ENCODE results near the gene TRPT1.

TRPT1 gene

DNA sequence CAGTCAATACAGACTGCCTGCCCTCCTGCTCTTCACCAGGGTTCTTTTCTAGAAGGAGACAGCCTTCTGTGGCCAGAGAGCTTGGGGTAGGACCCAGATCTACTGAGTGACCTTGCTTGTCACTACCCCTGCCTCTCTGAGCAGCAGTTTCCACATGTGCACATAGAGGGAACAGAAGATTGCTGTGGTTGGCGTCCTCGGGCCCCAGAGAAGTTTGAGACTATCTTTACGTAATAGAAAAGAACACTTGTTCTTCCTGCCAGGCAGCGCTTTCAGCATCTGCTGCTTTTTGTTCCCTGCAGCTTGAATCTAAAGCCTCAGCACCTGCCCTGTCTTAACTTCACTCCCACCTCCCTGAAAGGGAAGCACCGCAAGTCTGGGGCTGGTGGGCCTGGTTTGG, 13.0 kb upstream of the TRPT1 start:
- TF ChIP-seq ZNF70 (CRISPR knock-in tag; IDR thresholded peaks at IDR 0.05) (no peak), ZFP30 (CRISPR knock-in tag; IDR thresholded peaks at IDR 0.05) (no peak), GLIS3 (CRISPR knock-in tag; IDR thresholded peaks at IDR 0.05) (no peak), TOX (CRISPR knock-in tag; IDR thresholded peaks at IDR 0.05; ENCODE audit: borderline replicate concordance) (no peak), ISL1 (CRISPR knock-in tag; IDR thresholded peaks at IDR 0.05) (no peak), RARB (CRISPR knock-in tag; IDR thresholded peaks at IDR 0.05) (no peak), ARNTL (CRISPR knock-in tag; IDR thresholded peaks at IDR 0.05; ENCODE audit: borderline replicate concordance, low read depth) (no peak), TCF4 (CRISPR knock-in tag; IDR thresholded peaks at IDR 0.05; ENCODE audit: borderline replicate concordance) (no peak), SNAI2 (CRISPR knock-in tag; IDR thresholded peaks at IDR 0.05) (no peak), CSDC2 (CRISPR knock-in tag; IDR thresholded peaks at IDR 0.05) (no peak), OSR1 (CRISPR knock-in tag; IDR thresholded peaks at IDR 0.05) (no peak), ZFP3 (CRISPR knock-in tag; IDR thresholded peaks at IDR 0.05) (no peak), PPARA (CRISPR knock-in tag; IDR thresholded peaks at IDR 0.05; ENCODE audit: borderline replicate concordance) (no peak), ZC3H10 (CRISPR knock-in tag; IDR thresholded peaks at IDR 0.05) (no peak), ZNF565 (CRISPR knock-in tag; conservative IDR thresholded peaks at IDR 0.05; ENCODE audit: low read depth) (no peak)
- TF ChIP-seq, protein P1, sequence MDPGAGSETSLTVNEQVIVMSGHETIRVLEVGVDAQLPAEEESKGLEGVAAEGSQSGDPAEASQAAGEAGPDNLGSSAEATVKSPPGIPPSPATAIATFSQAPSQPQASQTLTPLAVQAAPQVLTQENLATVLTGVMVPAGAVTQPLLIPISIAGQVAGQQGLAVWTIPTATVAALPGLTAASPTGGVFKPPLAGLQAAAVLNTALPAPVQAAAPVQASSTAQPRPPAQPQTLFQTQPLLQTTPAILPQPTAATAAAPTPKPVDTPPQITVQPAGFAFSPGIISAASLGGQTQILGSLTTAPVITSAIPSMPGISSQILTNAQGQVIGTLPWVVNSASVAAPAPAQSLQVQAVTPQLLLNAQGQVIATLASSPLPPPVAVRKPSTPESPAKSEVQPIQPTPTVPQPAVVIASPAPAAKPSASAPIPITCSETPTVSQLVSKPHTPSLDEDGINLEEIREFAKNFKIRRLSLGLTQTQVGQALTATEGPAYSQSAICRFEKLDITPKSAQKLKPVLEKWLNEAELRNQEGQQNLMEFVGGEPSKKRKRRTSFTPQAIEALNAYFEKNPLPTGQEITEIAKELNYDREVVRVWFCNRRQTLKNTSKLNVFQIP (CRISPR knock-in tag; IDR thresholded peaks at IDR 0.05; ENCODE audit: borderline replicate concordance, low read depth) = no peak
- TF ChIP-seq, protein P2, sequence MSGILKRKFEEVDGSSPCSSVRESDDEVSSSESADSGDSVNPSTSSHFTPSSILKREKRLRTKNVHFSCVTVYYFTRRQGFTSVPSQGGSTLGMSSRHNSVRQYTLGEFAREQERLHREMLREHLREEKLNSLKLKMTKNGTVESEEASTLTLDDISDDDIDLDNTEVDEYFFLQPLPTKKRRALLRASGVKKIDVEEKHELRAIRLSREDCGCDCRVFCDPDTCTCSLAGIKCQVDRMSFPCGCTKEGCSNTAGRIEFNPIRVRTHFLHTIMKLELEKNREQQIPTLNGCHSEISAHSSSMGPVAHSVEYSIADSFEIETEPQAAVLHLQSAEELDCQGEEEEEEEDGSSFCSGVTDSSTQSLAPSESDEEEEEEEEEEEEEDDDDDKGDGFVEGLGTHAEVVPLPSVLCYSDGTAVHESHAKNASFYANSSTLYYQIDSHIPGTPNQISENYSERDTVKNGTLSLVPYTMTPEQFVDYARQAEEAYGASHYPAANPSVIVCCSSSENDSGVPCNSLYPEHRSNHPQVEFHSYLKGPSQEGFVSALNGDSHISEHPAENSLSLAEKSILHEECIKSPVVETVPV (CRISPR knock-in tag; IDR thresholded peaks at IDR 0.05) = no peak
- TF ChIP-seq, protein P3, sequence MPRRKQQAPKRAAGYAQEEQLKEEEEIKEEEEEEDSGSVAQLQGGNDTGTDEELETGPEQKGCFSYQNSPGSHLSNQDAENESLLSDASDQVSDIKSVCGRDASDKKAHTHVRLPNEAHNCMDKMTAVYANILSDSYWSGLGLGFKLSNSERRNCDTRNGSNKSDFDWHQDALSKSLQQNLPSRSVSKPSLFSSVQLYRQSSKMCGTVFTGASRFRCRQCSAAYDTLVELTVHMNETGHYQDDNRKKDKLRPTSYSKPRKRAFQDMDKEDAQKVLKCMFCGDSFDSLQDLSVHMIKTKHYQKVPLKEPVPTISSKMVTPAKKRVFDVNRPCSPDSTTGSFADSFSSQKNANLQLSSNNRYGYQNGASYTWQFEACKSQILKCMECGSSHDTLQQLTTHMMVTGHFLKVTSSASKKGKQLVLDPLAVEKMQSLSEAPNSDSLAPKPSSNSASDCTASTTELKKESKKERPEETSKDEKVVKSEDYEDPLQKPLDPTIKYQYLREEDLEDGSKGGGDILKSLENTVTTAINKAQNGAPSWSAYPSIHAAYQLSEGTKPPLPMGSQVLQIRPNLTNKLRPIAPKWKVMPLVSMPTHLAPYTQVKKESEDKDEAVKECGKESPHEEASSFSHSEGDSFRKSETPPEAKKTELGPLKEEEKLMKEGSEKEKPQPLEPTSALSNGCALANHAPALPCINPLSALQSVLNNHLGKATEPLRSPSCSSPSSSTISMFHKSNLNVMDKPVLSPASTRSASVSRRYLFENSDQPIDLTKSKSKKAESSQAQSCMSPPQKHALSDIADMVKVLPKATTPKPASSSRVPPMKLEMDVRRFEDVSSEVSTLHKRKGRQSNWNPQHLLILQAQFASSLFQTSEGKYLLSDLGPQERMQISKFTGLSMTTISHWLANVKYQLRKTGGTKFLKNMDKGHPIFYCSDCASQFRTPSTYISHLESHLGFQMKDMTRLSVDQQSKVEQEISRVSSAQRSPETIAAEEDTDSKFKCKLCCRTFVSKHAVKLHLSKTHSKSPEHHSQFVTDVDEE (CRISPR knock-in tag; IDR thresholded peaks at IDR 0.05) = no peak
- TF ChIP-seq, protein P4, sequence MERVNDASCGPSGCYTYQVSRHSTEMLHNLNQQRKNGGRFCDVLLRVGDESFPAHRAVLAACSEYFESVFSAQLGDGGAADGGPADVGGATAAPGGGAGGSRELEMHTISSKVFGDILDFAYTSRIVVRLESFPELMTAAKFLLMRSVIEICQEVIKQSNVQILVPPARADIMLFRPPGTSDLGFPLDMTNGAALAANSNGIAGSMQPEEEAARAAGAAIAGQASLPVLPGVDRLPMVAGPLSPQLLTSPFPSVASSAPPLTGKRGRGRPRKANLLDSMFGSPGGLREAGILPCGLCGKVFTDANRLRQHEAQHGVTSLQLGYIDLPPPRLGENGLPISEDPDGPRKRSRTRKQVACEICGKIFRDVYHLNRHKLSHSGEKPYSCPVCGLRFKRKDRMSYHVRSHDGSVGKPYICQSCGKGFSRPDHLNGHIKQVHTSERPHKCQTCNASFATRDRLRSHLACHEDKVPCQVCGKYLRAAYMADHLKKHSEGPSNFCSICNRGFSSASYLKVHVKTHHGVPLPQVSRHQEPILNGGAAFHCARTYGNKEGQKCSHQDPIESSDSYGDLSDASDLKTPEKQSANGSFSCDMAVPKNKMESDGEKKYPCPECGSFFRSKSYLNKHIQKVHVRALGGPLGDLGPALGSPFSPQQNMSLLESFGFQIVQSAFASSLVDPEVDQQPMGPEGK (CRISPR knock-in tag; IDR thresholded peaks at IDR 0.05; ENCODE audit: borderline replicate concordance) = no peak
- ATAC-seq = no peak

DNA sequence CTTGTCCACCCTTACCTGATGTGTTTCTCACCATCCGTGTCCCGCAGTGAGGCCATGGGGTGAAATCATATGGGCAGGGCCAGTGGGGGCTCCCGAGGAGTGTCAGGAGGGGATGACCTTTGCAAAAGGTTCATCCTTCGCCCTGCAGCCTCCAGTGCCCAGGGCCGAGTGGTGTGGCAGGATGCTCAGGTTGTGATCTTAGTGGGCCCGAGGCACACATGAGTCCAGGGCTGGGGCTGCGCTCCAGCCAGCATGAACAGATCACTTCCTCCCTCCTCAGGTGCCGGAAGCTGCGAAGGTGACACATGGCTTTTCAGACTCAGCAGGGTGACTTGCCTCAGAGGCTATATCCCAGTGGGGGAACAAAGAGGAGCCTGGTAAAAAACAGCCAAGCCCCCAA, 12.1 kb upstream of the TRPT1 start:
- TF ChIP-seq, protein P1 (CRISPR knock-in tag; IDR thresholded peaks at IDR 0.05; ENCODE audit: borderline replicate concordance, low read depth) = no peak
- TF ChIP-seq ISL1 (CRISPR knock-in tag; IDR thresholded peaks at IDR 0.05) (no peak), TOX (CRISPR knock-in tag; IDR thresholded peaks at IDR 0.05; ENCODE audit: borderline replicate concordance) (no peak), PPARA (CRISPR knock-in tag; IDR thresholded peaks at IDR 0.05; ENCODE audit: borderline replicate concordance) (no peak), ZNF8 (CRISPR knock-in tag; IDR thresholded peaks at IDR 0.05) (no peak), ZC3H10 (CRISPR knock-in tag; IDR thresholded peaks at IDR 0.05) (no peak), BACH2 (CRISPR knock-in tag; IDR thresholded peaks at IDR 0.05; ENCODE audit: borderline replicate concordance) (no peak), GLIS3 (CRISPR knock-in tag; IDR thresholded peaks at IDR 0.05) (no peak), ZNF565 (CRISPR knock-in tag; conservative IDR thresholded peaks at IDR 0.05; ENCODE audit: low read depth) (no peak), ESRRG (CRISPR knock-in tag; IDR thresholded peaks at IDR 0.05) (no peak), OSR1 (CRISPR knock-in tag; IDR thresholded peaks at IDR 0.05) (no peak), RARB (CRISPR knock-in tag; IDR thresholded peaks at IDR 0.05) (no peak), ZFP30 (CRISPR knock-in tag; IDR thresholded peaks at IDR 0.05) (no peak), ZFP3 (CRISPR knock-in tag; IDR thresholded peaks at IDR 0.05) (no peak), SNAI2 (CRISPR knock-in tag; IDR thresholded peaks at IDR 0.05) (no peak)
- TF ChIP-seq, protein P4 (CRISPR knock-in tag; IDR thresholded peaks at IDR 0.05; ENCODE audit: borderline replicate concordance) = no peak
- TF ChIP-seq, protein P5, sequence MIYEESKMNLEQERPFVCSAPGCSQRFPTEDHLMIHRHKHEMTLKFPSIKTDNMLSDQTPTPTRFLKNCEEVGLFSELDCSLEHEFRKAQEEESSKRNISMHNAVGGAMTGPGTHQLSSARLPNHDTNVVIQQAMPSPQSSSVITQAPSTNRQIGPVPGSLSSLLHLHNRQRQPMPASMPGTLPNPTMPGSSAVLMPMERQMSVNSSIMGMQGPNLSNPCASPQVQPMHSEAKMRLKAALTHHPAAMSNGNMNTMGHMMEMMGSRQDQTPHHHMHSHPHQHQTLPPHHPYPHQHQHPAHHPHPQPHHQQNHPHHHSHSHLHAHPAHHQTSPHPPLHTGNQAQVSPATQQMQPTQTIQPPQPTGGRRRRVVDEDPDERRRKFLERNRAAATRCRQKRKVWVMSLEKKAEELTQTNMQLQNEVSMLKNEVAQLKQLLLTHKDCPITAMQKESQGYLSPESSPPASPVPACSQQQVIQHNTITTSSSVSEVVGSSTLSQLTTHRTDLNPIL (CRISPR knock-in tag; IDR thresholded peaks at IDR 0.05; ENCODE audit: low read depth) = no peak
- TF ChIP-seq, protein P3 (CRISPR knock-in tag; IDR thresholded peaks at IDR 0.05) = no peak

More for the DNA sequence above, 12.1 kb upstream of the TRPT1 start:
- no peak for ATAC-seq
